Neural cell (in vitro differentiated cells): ENCODE measurements around the gene RNF144A. TPM values are rescaled to one million over a fixed set of nuclear protein-coding genes. Genes with fewer than 3 reads are reported as not detected.

Experiments
- H2AFZ ChIP-seq: fragments of 200-600, 300-800 bp; sonication (generic), shearing (Covaris generic); 2 replicates; pipeline ENCODE4 v1.6.0; 2014; ENCODE audit warnings: low read depth, mild to moderate bottlenecking, antibody characterized with exemption, low read length, moderate library complexity
- H3F3A ChIP-seq: fragments of 200-600 bp; shearing (Covaris generic); 2 replicates; pipeline ENCODE4 v1.6.1; 2016; ENCODE audit warnings: mild to moderate bottlenecking, moderate library complexity, mixed read lengths, antibody characterized with exemption, low read length; ENCODE audit not compliant: insufficient read depth, poor library complexity, severe bottlenecking
- H3K27ac ChIP-seq: fragments of 200-600, 300-800 bp; sonication (generic), shearing (Covaris generic); 2 replicates; pipeline ENCODE4 v1.5.1; 2014; ENCODE audit warnings: mild to moderate bottlenecking, low read length, moderate library complexity
- H3K27me3 ChIP-seq: fragments of 300-800, 200-600 bp; sonication (generic), shearing (Covaris generic); 2 replicates; pipeline ENCODE4 v1.6.0; 2014; ENCODE audit warnings: mild to moderate bottlenecking, low read depth, low read length, moderate library complexity; ENCODE audit not compliant: insufficient read depth
- H3K36me3 ChIP-seq: fragments of 300-800, 200-600 bp; sonication (generic), shearing (Covaris generic); 2 replicates; pipeline ENCODE4 v1.5.1; 2014; ENCODE audit warnings: mild to moderate bottlenecking, antibody characterized with exemption, low read length, moderate library complexity; ENCODE audit not compliant: insufficient read depth
- H3K4me2 ChIP-seq: fragments of 300-800, 200-600 bp; sonication (generic), shearing (Covaris generic); 2 replicates; pipeline ENCODE4 v1.6.0; 2014; ENCODE audit warnings: mild to moderate bottlenecking, low read length
- H3K4me3 ChIP-seq: fragments of 300-800, 200-600 bp; sonication (generic), shearing (Covaris generic); 2 replicates; pipeline ENCODE4 v1.5.1; 2014; ENCODE audit warnings: mild to moderate bottlenecking, low read length, moderate library complexity
- H3K79me2 ChIP-seq: fragments of 200-600 bp; shearing (Covaris generic); replicated peaks from 2 replicates; pipeline ENCODE4 v1.6.0; 2014; ENCODE audit warnings: mild to moderate bottlenecking, low read length, moderate library complexity; ENCODE audit not compliant: insufficient read depth
- H3K9ac ChIP-seq: fragments of 300-800, 200-600 bp; sonication (generic), shearing (Covaris generic); 2 replicates; pipeline ENCODE4 v1.6.1; 2016; ENCODE audit warnings: mild to moderate bottlenecking, low read length, mixed read lengths
- H3K9me2 ChIP-seq: fragments of 200-600 bp; shearing (Covaris generic); 2 replicates; pipeline ENCODE4 v1.6.1; 2016; ENCODE audit warnings: mild to moderate bottlenecking, low read length, mixed read lengths; ENCODE audit not compliant: insufficient read depth
- H3K9me3 ChIP-seq: fragments of 200-600, 300-800 bp; sonication (generic), shearing (Covaris generic); 2 replicates; pipeline ENCODE4 v1.6.1; 2016; ENCODE audit warnings: mild to moderate bottlenecking, mixed run types, low read length, moderate library complexity, mixed read lengths
- H4K20me1 ChIP-seq: fragments of 200-600 bp; shearing (Covaris generic); 2 replicates; pipeline ENCODE4 v1.6.1; 2016; ENCODE audit warnings: mild to moderate bottlenecking, mixed run types; ENCODE audit not compliant: insufficient read depth
- CTCF ChIP-seq: fragments of 450-650 bp; IDR thresholded peaks from 2 replicates; pipeline ENCODE4 v1.5.1; 2014; ENCODE audit warnings: antibody characterized with exemption, mild to moderate bottlenecking, moderate library complexity; ENCODE audit not compliant: poor library complexity, severe bottlenecking
- EP300 ChIP-seq: fragments of 450-650 bp; conservative IDR thresholded peaks from 2 replicates; pipeline ENCODE4 v1.6.1; 2014; ENCODE audit warnings: antibody characterized with exemption, mild to moderate bottlenecking, moderate library complexity; ENCODE audit not compliant: poor library complexity, severe bottlenecking
- EZH2 ChIP-seq: fragments of 200-600, 300-800 bp; shearing (Covaris generic), sonication (generic); IDR thresholded peaks from 2 replicates; pipeline ENCODE4 v1.6.1; 2014; ENCODE audit warnings: antibody characterized with exemption, low read length, borderline replicate concordance, mild to moderate bottlenecking; ENCODE audit not compliant: insufficient read depth, poor library complexity, severe bottlenecking
- MXI1 ChIP-seq: fragments of 450-650 bp; conservative IDR thresholded peaks from 2 replicates; pipeline ENCODE4 v1.6.1; 2014; ENCODE audit warnings: antibody characterized with exemption, mild to moderate bottlenecking; ENCODE audit not compliant: poor library complexity, severe bottlenecking
- POLR2AphosphoS5 ChIP-seq: IDR thresholded peaks from 2 replicates; pipeline ENCODE4 v1.6.1; 2012
- RAD21 ChIP-seq: fragments of 450-650 bp; conservative IDR thresholded peaks from 2 replicates; pipeline ENCODE4 v1.6.1; 2014; ENCODE audit warnings: antibody characterized with exemption, mild to moderate bottlenecking, moderate library complexity
- SMC3 ChIP-seq: fragments of 450-650 bp; conservative IDR thresholded peaks from 2 replicates; pipeline ENCODE4 v1.6.1; 2014; ENCODE audit warnings: antibody characterized with exemption, mild to moderate bottlenecking, moderate library complexity; ENCODE audit not compliant: poor library complexity
- TAF1 ChIP-seq: IDR thresholded peaks from 2 replicates; pipeline ENCODE4 v1.6.1; 2012; ENCODE audit warnings: low read depth
- polyA plus RNA-seq: library from polyadenylated mRNA; depleted of rRNA; stranded (reverse); fragments of >200 nt; gene quantifications from 2 replicates; pipeline ENCODE4 v1.2.3, GENCODE V29; 2014
- TF ChIP-seq, protein P1 (sequence below): IDR thresholded peaks from 2 replicates; pipeline ENCODE4 v1.6.1; 2012; ENCODE audit warnings: borderline replicate concordance

RNF144A gene
- polyA plus RNA-seq, 1 donor from 2014 or later, result 26.9 TPM

- Histone ChIP-seq H4K20me1 (no peaks in the 10 kb centered on the region), H3K27ac (no peak overlapping the region), H2AFZ (no peak overlapping the region), H3K36me3 (no peaks in the 10 kb centered on the region), H3K9me3 (no peaks in the 10 kb centered on the region), H3K4me3 (no peak overlapping the region), H3K27me3 (no peaks in the 10 kb centered on the region), H3K9me2 (no peaks in the 10 kb centered on the region), H3K4me2 (no peak overlapping the region), H3K9ac (no peak overlapping the region), H3F3A (no peaks in the 10 kb centered on the region), H3K79me2 (no peaks in the 10 kb centered on the region)
- peak; percentile 11 for TF ChIP-seq RAD21
- TF ChIP-seq, protein P1, sequence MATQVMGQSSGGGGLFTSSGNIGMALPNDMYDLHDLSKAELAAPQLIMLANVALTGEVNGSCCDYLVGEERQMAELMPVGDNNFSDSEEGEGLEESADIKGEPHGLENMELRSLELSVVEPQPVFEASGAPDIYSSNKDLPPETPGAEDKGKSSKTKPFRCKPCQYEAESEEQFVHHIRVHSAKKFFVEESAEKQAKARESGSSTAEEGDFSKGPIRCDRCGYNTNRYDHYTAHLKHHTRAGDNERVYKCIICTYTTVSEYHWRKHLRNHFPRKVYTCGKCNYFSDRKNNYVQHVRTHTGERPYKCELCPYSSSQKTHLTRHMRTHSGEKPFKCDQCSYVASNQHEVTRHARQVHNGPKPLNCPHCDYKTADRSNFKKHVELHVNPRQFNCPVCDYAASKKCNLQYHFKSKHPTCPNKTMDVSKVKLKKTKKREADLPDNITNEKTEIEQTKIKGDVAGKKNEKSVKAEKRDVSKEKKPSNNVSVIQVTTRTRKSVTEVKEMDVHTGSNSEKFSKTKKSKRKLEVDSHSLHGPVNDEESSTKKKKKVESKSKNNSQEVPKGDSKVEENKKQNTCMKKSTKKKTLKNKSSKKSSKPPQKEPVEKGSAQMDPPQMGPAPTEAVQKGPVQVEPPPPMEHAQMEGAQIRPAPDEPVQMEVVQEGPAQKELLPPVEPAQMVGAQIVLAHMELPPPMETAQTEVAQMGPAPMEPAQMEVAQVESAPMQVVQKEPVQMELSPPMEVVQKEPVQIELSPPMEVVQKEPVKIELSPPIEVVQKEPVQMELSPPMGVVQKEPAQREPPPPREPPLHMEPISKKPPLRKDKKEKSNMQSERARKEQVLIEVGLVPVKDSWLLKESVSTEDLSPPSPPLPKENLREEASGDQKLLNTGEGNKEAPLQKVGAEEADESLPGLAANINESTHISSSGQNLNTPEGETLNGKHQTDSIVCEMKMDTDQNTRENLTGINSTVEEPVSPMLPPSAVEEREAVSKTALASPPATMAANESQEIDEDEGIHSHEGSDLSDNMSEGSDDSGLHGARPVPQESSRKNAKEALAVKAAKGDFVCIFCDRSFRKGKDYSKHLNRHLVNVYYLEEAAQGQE, result no peak
Measured at GRCh38 chr2:7014174-7014640, 97.0 kb downstream of the RNF144A start.

GRCh38 chr2:7015007-7015950 is 98.1 kb downstream of the RNF144A start:
- Histone ChIP-seq H3F3A (no peaks in the 10 kb centered on the region), H3K9me3 (no peaks in the 10 kb centered on the region), H3K9me2 (no peaks in the 10 kb centered on the region), H2AFZ (no peak overlapping the region), H3K27me3 (no peaks in the 10 kb centered on the region), H3K36me3 (no peaks in the 10 kb centered on the region), H3K9ac (no peak overlapping the region), H3K79me2 (no peaks in the 10 kb centered on the region), H3K27ac (no peak overlapping the region), H3K4me2 (no peak overlapping the region), H4K20me1 (no peaks in the 10 kb centered on the region), H3K4me3 (no peak overlapping the region)
- TF ChIP-seq POLR2AphosphoS5 (no peak), CTCF (no peak), SMC3 (no peak), TAF1 (no peak), RAD21 (no peak), EZH2 (no peak), MXI1 (no peak), EP300 (no peak)
- TF ChIP-seq, protein P1, result no peak
